GM10266 (cell line): Measurements from ENCODE around the gene EDN2.

Source experiments
- DNase-seq: peaks from one replicate; pipeline ENCODE4 v3.0.0; 2012; ENCODE audit errors: extremely low spot score
- TF ChIP-seq, protein P1 (sequence below): IDR thresholded peaks from 2 replicates; pipeline ENCODE4 v1.5.1; 2012; ENCODE audit warnings: mild to moderate bottlenecking, low read depth; ENCODE audit not compliant: control insufficient read depth, insufficient read depth; ENCODE audit errors: missing control alignments

The EDN2 gene

DNA sequence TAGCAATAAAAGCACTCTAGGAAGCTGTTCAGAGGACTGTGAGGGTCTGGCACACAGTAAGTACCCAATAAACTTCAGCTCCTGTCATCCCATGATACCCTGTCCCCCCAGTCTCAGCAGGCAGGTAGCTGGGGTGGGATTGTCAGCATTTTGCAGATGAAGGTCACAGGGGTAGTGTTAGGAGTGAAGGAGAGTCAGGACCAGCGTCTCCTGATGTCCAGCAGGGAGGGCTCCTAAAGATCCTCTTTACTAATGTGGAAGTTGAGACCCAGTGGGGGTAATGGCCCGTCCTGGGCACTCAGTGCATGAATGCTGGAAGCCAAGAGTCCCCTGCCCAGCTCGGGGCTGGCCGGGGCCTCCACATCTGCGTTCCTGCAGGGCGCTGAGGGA, 31.3 kb upstream of the EDN2 start:
- DNase-seq: no peak
- TF ChIP-seq, protein P1, sequence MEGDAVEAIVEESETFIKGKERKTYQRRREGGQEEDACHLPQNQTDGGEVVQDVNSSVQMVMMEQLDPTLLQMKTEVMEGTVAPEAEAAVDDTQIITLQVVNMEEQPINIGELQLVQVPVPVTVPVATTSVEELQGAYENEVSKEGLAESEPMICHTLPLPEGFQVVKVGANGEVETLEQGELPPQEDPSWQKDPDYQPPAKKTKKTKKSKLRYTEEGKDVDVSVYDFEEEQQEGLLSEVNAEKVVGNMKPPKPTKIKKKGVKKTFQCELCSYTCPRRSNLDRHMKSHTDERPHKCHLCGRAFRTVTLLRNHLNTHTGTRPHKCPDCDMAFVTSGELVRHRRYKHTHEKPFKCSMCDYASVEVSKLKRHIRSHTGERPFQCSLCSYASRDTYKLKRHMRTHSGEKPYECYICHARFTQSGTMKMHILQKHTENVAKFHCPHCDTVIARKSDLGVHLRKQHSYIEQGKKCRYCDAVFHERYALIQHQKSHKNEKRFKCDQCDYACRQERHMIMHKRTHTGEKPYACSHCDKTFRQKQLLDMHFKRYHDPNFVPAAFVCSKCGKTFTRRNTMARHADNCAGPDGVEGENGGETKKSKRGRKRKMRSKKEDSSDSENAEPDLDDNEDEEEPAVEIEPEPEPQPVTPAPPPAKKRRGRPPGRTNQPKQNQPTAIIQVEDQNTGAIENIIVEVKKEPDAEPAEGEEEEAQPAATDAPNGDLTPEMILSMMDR: no peak

DNA sequence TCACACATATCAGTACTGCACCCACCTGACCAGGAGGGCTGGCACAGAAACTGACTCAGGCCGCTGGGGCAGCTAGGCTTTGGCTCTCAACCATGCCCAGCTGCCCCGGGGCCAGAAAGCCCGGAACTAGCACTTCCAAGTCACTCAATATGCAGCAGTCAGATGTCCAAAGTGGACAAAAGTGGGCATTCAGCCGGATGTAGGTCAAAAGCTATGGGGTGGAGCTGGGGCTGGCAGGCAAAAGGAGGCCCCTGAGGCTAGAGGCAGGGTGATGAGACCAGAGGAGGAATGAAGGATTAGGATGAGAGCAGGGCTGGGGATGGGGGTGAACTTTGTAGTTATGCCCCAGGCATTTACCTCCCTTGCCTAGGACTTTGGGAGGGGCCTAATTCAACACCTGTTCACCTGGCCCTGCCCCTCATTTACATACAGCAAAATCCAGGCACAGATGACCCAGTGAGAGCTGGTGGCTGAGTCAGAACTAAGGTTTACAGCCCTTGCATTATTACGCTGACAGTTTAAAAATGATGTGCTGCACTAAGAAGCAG, 30.7 kb upstream of the EDN2 start:
- TF ChIP-seq, protein P1: no peak
- peak; percentile 17 for DNase-seq

DNA sequence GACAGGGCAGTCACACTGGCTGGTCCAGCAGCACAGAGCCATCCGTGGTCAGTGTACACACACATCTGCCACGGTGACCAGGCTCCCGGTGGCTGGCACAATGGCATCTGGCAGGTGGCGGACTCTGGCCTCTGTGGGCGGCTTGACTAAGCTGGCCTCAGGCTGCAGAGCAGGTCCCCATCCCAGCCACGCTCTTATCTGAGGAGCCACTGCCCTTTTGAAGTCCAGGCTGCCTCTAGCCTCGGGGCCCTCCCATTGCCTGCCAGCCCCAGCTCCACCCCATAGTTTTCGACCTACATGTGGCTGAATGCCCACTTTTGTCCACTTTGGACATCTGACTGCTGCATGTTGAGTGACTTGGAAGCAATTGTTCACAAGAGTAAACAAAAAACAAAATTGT, 29.9 kb upstream of the EDN2 start:
- TF ChIP-seq, protein P1: no peak
- DNase-seq: no peak

DNA sequence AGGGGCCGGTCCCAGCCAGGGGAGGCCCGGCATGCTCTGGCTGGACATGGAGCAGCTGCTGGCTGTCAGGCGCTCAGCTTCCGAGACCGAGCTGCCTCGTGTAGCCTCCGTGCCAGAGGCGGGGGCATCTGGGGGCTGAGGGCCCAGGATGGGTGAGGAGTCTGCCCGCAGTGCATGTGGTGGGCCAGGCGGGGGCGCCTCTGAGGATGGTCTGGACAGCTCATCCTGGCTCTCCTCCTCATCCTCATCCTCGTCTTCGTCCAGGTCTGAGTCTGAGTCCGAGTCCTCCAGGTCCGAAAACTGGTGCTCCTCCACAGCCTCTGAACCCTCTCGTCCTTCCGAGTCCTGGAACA, 28.9 kb upstream of the EDN2 start:
- TF ChIP-seq, protein P1: peak; percentile 50
- peak; percentile 76 for DNase-seq

DNA sequence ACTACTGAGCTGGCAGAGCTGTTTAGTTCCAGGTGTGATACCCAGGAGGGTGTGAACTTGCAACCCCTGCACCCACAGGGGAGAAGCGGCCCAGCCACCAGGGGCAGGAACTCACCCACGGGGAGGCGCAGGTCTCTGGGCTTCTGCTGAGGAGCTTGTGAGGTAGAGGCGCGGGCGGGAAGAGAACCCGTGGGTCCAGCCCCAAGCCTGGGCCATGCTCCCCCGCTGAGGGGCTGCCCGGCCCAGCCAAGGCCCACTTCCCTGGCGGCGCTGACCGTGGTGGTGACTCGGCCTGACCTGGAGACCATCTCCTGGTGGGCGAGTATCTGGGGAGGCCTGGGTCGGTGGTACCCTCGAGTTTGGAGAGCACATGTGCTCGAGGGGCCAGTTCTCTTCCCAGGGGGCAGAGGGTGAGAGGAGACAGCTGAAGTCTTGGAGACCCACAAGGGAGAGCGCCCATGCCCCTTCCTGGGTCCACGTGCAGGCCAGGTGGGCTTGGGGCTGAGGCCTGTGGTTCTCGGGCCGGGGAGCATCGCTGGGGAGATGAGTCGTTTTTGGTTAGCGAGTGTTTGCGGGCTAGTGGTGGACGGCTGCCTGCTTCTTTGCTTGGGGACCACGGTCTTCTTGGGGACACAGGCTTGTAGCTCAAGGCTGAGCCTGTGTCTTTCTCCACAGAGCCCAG, 28.4 kb upstream of the EDN2 start:
- TF ChIP-seq, protein P1: no peak
- DNase-seq: no peak

DNA sequence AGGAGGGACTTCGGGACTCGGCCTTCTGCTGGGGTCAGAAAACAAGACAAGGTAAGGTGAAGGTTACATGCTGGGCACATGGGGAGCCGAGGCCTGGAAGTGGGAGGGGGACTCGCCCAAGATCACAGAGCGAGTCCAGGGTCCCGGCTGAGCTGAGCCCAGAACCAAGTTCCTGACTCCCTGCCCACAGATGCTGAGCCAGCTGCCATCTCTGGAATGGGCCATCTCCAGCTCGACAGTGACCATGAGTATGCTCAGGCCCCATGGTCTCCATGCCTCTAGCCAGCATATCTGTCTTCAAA, 26.7 kb upstream of the EDN2 start:
- TF ChIP-seq, protein P1: no peak
- peak; percentile 34 for DNase-seq

DNA sequence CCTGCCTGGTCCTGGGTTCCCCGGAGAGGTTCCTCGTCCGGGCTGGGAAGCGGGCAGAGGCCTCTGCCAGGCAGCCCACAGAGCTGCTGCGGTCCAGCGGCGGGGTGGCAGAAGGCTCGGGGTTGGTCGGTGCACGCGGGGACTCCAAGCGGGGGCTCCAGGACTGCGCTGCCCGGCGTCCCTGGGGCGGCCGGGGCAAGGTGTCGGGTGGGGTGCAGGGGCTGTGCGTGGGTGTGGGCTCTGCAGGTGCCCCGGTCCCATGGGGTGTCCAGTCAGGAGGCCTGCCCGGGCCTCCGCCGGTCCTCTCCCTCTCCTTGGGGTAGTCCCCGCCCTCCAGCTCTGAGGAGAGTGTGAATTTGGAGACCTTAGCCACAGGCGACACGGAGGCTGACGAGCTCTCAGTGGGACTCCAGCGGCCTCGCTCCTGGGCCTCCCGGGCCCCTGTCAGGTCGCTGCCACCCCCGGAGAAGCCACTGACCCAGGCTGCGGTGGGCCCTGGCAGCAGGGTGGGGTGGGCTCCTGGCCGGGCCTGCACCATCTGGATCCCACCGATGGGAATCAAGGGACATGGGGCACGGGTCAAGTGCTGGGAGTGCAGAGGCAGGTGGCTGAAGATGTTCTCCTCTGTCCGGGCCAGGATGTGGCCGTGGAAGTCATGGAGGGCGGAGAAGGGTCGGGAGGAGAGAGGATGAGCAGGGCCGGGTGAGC, 26.2 kb upstream of the EDN2 start:
- peak; percentile 38 for DNase-seq
- TF ChIP-seq, protein P1: no peak
